Epithelial cell of prostate (primary cell): ENCODE data around the gene SCN1B.
"Not testable (repeated sequence)": the region's sequence is repeated elsewhere in the genome, so short reads cannot be mapped to it uniquely, and the experiment has no call there.

ENCODE experiments used
- DNase-seq: peaks from one replicate; pipeline ENCODE4 v3.0.0-alpha.2; 2011; ENCODE audit warnings: low read depth, low spot score
- H3K27ac ChIP-seq: fragments of 450-650 bp; 2 replicates; pipeline ENCODE4 v1.5.1; 2017; ENCODE audit warnings: mild to moderate bottlenecking

SCN1B gene

GRCh38 chr19:35015270-35015953, 14.9 kb upstream of the SCN1B start:
- no peak overlapping the region for H3K27ac ChIP-seq
- DNase-seq = no peak

GRCh38 chr19:35015954-35016351, 14.3 kb upstream of the SCN1B start:
- no peak overlapping the region for H3K27ac ChIP-seq
- DNase-seq = no peak

GRCh38 chr19:35017507-35017906, 12.8 kb upstream of the SCN1B start:
- DNase-seq = no peak
- no peak overlapping the region for H3K27ac ChIP-seq

- H3K27ac ChIP-seq = no peak overlapping the region
- no peak for DNase-seq
Observed at GRCh38 chr19:35018379-35018778, 11.9 kb upstream of the SCN1B start.

GRCh38 chr19:35019144-35019543, 11.1 kb upstream of the SCN1B start:
- DNase-seq = no peak
- no peak overlapping the region for H3K27ac ChIP-seq

DNA sequence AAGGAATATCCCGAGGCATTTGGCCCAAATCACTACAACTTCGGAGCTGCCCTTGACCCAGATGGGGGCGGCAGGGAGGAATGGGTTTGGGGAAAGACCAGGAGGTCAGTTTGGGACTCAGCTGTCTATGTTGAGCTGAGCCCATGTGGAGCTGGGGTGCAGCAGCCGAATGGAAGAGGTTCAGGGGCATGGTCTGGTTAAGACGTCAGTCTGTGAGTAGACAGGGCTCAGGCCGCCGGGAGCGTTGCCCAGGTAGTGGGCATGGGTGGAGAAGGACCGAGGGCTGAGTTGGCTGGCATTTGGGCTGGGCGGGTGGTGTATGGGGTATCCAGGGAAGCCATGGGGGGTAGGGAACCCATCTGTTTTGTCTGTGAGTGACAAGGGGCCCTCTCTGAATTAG, 9.3 kb upstream of the SCN1B start:
- no peak for DNase-seq
- H3K27ac ChIP-seq = no peak overlapping the region

- H3K27ac ChIP-seq = no peak overlapping the region
- no peak for DNase-seq
Observed at GRCh38 chr19:35021596-35021995, 8.7 kb upstream of the SCN1B start.

DNA sequence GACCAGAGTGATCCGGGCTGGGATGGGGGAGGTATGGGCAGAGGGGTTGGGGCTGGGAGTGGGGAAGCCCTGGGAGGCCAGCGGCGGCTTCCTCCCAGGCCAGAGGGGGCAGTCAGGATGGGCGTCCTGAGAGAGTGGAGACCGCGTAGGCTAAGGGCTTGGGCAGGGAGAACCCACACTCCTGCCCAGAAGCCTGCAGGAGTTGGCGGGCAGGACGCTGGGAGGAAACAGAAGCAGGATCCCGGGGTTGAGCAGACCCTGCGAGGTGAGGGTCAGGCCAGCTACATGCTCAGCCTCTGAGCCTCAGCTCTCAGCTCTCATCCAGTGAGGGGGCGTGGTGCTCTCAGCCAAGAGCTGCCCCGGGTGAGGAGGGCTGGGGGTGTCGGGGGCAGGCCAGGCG, 7.8 kb upstream of the SCN1B start:
- no peak for DNase-seq

GRCh38 chr19:35023428-35023827, 6.8 kb upstream of the SCN1B start:
- no peak overlapping the region for H3K27ac ChIP-seq
- no peak for DNase-seq

More for the DNA sequence above, 7.8 kb upstream of the SCN1B start:
- no peak overlapping the region for H3K27ac ChIP-seq

DNA sequence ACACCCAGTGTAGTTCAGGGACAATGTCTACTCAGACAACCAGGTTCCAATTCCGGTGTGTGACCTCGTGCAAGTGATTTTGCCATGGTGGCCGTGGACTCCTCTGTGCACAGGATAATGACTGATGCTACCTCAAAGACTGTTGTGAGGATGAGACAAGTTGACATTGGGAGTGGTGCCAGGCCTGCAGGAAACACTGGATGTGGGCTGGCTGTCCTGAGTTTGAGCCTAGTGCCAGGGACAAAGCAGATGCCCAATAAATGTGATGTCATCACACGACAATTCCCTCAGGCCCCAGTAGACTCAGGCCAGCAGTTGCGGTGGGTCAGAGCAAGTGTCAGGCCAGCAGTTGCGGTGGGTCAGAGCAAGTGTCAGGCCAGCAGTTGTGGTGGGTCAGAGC, 6.2 kb upstream of the SCN1B start:
- no peak overlapping the region for H3K27ac ChIP-seq
- DNase-seq = no peak

GRCh38 chr19:35025969-35026368, 4.3 kb upstream of the SCN1B start:
- DNase-seq = no peak
- H3K27ac ChIP-seq = no peak overlapping the region

DNA sequence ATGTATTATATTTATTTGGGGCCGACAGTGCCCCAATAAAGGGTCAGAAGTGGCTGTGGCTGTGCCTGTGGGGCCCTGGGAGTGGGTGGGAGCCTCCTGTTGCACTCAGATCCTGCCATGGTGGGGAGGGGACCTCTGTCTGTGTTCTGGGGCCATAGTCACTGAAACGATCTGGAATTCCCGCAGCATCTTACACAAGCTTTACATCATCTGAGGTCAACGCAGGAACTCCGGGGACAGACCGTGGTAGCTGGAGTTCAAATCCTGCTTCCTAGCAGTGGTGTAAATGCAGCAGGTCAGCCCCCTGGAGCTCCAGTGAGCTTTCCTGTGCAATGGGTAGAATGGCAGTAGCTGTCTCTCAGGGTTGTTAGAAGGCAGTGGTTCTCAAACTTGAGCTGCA, 3.9 kb upstream of the SCN1B start:
- no peak for DNase-seq
- H3K27ac ChIP-seq = no peak overlapping the region

- DNase-seq = no peak
- H3K27ac ChIP-seq = no peak overlapping the region
Observed at GRCh38 chr19:35027009-35027408, 3.3 kb upstream of the SCN1B start.

DNA sequence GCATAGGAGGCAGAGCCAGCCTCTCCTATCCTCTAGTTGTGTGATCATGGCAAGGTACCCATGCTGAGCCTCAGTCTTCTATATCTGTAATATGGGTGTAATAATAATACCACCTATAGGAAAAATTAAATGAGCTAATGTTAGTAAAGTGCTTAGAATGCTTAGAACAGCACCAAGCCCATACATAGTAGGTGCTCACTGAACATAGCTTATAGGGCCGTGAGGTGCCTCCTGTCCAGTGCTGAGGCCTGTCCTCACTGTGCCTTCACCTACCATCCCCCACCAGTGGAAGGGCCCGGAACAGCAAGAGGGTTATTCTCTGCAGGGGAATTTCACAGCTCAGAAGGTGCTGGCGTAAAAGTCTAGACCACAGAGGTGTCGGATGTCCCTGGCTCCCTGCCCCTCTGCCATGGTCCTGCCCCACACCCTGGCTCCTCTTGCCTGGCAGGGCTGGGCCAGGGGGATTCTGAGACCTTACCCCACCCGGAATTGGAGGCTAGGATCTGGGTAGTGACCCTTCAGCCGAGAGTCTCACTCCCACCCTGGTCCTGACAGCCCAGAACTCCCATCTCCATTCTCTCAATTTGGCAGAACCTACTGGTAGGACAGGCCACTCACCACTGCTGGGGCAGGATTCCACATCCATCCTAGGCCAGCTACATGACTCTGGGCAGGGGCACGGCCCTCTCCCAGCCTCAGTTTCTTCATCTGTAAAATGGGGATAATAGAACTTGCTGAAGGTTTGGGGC, 2.2 kb upstream of the SCN1B start:
- DNase-seq = no peak

GRCh38 chr19:35028600-35028885, 1.7 kb upstream of the SCN1B start:
- not testable (repeated sequence) for DNase-seq, H3K27ac ChIP-seq

More for the DNA sequence above, 2.2 kb upstream of the SCN1B start:
- H3K27ac ChIP-seq = no peak overlapping the region

DNA sequence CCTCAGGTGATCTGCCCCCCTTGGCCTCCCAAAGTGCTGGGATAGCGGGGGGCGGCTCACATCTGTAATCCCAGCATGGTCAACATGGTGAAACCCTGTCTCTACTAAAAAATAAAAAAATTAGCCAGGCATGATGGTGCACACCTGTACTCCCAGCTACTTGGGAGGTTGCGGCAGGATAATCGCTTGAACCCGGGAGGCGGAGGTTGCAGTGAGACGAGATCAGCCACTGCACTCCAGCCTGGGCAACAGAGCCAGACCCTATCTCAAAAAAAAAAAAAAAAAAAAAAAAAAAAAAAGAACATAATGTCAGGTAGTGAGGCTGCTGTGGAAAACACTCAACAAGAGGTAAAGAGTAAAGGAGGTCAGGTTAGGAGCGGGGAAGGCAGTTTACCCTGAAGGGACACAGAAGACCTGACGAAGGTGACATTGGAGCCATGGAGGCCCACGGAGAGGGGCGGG, 964 bp upstream of the SCN1B start:
- DNase-seq, H3K27ac ChIP-seq: not testable (repeated sequence)

- no peak overlapping the region for H3K27ac ChIP-seq
- no peak for DNase-seq
Observed at GRCh38 chr19:35029737-35030256, 473 bp upstream of the SCN1B start.

DNA sequence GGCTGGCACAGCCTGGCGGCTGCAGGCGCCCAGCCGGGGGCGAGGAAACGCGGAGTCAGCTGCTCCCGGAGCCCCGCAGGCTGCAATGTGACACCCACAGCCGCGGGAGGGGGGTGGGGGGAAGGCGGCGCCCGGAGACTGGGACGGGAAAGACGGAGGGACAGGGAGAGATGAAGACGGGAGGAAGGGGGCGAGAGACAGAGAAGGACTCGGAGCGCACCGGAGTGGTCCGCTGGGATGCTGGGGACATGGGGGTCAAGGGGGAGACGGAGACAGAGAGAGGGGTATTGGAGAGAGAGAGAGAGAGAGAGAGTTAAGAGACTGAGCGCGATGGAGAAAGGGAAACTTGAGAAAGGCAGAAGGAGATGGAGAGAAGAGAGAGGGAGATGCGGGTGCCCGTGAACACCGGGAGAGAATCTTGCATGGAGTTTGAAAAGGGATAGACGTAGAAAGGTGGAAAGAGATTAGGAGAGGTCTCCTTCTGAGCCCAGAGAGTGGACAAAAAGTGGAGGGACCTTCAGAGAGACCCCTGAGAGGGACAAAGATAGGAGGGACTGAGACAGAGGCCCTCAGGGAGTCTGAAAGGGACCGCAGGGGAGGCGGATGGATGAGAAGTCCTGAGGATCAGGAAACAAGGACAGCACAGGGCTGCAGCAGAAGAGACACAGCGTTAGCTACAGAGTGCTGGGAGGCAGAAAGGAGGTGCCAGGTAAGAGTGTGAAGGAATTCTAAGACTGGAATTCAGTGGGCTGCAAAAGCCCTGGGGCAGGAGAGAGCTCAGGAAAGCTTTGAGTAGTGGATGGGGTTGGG, 1.0 kb downstream of the SCN1B start:
- no peak overlapping the region for H3K27ac ChIP-seq
- no peak for DNase-seq

DNA sequence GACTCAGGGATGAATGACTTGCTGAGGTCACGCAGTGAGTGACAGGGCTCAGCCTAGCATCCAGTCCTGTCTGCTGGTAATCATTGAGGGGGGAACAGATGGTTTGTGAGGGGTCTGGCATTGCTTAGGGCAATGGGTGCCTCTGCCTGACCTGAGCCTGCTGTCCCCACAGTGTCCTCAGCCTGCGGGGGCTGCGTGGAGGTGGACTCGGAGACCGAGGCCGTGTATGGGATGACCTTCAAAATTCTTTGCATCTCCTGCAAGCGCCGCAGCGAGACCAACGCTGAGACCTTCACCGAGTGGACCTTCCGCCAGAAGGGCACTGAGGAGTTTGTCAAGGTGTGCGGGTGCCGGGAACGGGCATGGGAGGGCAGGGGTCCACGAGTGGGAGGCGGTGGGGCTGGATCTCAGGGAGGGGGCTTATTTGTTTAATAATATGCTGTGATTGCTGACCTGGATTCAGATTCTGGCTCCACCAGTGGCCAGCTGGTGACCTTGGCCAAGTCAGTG, 2.1 kb downstream of the SCN1B start:
- H3K27ac ChIP-seq = no peak overlapping the region
- no peak for DNase-seq

- no peak for DNase-seq
Observed at GRCh38 chr19:35033067-35034004, 3.1 kb downstream of the SCN1B start.

More at GRCh38 chr19:35033067-35034004, 3.1 kb downstream of the SCN1B start:
- H3K27ac ChIP-seq = no peak overlapping the region
